K562 (cell line): ENCODE data around the gene APOC1. TPM values are rescaled to one million over a fixed set of nuclear protein-coding genes. Genes with fewer than 3 reads are reported as not detected.
A peak's percentile ranks its signal among the peaks of the same experiment; 100 is the strongest.

ENCODE experiments used
- CBFB ChIP-seq: sonication (generic); formaldehyde crosslinking; IDR thresholded peaks from 2 replicates; pipeline ENCODE4 v1.4.0; 2020; ENCODE audit warnings: mild to moderate bottlenecking, missing genetic modification reagents
- CCNT2 ChIP-seq: IDR thresholded peaks from 2 replicates; pipeline ENCODE4 v1.6.1; 2011; ENCODE audit warnings: borderline replicate concordance, low read depth, mild to moderate bottlenecking, moderate library complexity, mixed read lengths, low read length; ENCODE audit not compliant: insufficient read length; ENCODE audit errors: extremely low read depth
- DIDO1 ChIP-seq: fragments of 450-650 bp; IDR thresholded peaks from 2 replicates; pipeline ENCODE4 v1.6.1; 2016; ENCODE audit warnings: low read depth, missing biosample characterization, missing genetic modification characterization
- ERF ChIP-seq: fragments of 450-650 bp; formaldehyde crosslinking; IDR thresholded peaks from 2 replicates; pipeline ENCODE4 v1.4.0; 2020; ENCODE audit warnings: mild to moderate bottlenecking, mixed read lengths
- FOS ChIP-seq: IDR thresholded peaks from 3 replicates; pipeline ENCODE4 v1.6.1; 2011; ENCODE audit not compliant: insufficient read length; ENCODE audit errors: extremely low read depth
- KAT7 ChIP-seq: sonication (generic); formaldehyde crosslinking; IDR thresholded peaks from 2 replicates; pipeline ENCODE4 v1.8.0; 2022; ENCODE audit warnings: missing genetic modification reagents, mild to moderate bottlenecking, borderline replicate concordance
- MAZ ChIP-seq, 2 experiments: fragments of 450-650 bp in 1 of 2; sonication (generic) in 1 of 2; formaldehyde crosslinking; IDR thresholded peaks in 1 of 2; conservative IDR thresholded peaks in 1 of 2; 2 replicates each; pipeline versions ENCODE4 v1.4.0 to v1.5.0; 2020; ENCODE audit warnings: mild to moderate bottlenecking in 1 of 2, missing genetic modification reagents in 1 of 2
- PCBP2 ChIP-seq: fragments of 200-400 bp; formaldehyde crosslinking; IDR thresholded peaks from 2 replicates; pipeline ENCODE4 v1.6.1; 2018; ENCODE audit warnings: low read length, low read depth, mild to moderate bottlenecking, moderate library complexity; ENCODE audit not compliant: poor library complexity, severe bottlenecking
- POLR2AphosphoS2 ChIP-seq: IDR thresholded peaks from 2 replicates; pipeline ENCODE4 v1.6.1; 2012; ENCODE audit warnings: low read length, improper control_type of control experiment
- POLR2B ChIP-seq: fragments of 450-650 bp; IDR thresholded peaks from 2 replicates; pipeline ENCODE4 v1.6.1; 2018; ENCODE audit warnings: low read depth; ENCODE audit not compliant: partially characterized antibody
- SREBF2 ChIP-seq: sonication (generic); formaldehyde crosslinking; IDR thresholded peaks from 2 replicates; pipeline ENCODE4 v1.4.0; 2020; ENCODE audit warnings: mild to moderate bottlenecking, missing genetic modification reagents
- ZNF3 ChIP-seq: fragments of 250-450 bp; sonication (Bioruptor Pico); IDR thresholded peaks from 2 replicates; pipeline ENCODE4 v1.5.0; 2021; ENCODE audit warnings: mild to moderate bottlenecking, moderate library complexity
- polyA plus RNA-seq, 8 experiments: library from polyadenylated mRNA; depleted of rRNA in 4 of 8; stranded (reverse) in 5 of 8; unstranded in 3 of 8; fragments of >200 nt; fragmentation: Nextera tagmentation in 2 of 8; fragmentation: Illumina TruSeq in 1 of 8; extraction: Ambion mirVana in 2 of 8; extraction: Trizol in 1 of 8; gene quantifications; 2 replicates each; pipeline versions ENCODE4 v1.2.1 to v1.2.3, GENCODE V29; 2011 to 2014; ENCODE audit warnings: inconsistent platforms in 1 of 8, missing spikeins in 1 of 8
- total RNA-seq, 7 experiments: library from RNA; depleted of rRNA in 6 of 7; stranded (reverse); fragments of >200 nt in 6 of 7; fragmentation: Illumina TruSeq in 2 of 7; extraction: Trizol in 2 of 7; gene quantifications; 2 replicates each; pipeline versions ENCODE4 v1.2.1 to v1.2.3, GENCODE V29; 2011 to 2021; ENCODE audit warnings: low replicate concordance in 1 of 7
- TF ChIP-seq, protein P1 (sequence below), 2 experiments: IDR thresholded peaks in 1 of 2; conservative IDR thresholded peaks in 1 of 2; 2 replicates each; pipeline ENCODE4 v1.6.1; 2016; ENCODE audit warnings: low read depth in 2 of 2, mild to moderate bottlenecking in 1 of 2, missing compliant biosample characterization in 1 of 2, missing genetic modification characterization in 1 of 2, moderate library complexity in 1 of 2
- TF ChIP-seq, protein P2 (sequence below): fragments of 450-650 bp; IDR thresholded peaks from 2 replicates; pipeline ENCODE4 v1.6.1; 2016; ENCODE audit warnings: low read depth, mild to moderate bottlenecking, moderate library complexity

The APOC1 gene
- total and polyA plus RNA-seq, 9 of the 15 experiments (the other 6 are each of a cell fraction or from before 2014, with no cell fraction given) = 115 to 408 (median 220) TPM

DNA sequence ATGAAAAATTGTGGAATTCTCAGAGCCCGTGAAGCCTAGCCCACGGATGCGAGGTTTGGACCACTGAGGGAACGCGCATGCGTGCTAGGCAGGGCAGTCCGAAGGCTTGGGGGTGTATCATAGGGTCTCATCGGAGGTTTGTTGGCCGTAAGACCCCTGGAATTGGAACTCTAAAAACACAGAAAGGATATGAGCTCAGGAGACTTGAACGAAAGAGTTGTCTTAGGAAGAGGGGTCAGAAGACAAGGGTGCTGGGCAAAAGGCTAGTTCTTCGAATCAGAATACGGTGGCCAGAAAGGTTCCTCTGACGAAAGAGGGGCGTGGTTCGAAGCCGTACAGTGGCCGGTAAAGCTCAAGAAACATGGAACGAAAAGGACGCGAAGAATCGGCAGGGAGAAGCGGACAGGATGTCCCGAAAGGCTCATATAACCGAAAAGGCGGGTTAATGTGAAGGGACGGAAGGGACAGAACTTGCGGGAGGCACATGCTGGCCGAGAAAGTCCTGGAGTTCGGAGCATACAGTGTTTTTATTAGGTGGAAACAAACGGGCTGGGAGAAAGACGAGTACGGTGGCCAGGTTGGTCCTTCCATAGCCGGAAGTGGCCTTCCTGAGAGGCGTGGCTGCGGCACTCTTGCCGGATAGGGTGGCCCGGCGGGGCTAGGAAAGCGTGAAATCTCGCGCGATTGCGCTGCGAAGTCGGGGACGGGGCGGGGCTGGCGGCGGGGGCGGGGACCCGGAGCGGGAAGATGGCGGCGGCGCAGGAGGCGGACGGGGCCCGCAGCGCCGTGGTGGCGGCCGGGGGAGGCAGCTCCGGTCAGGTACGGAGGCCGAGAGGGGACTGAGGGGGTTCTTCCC is 40.5 kb downstream of the APOC1 start, which contains the start of gene CLPTM1 (continued):
- no peak for TF ChIP-seq ERF (CRISPR knock-in tag)
- TF ChIP-seq MAZ (CRISPR knock-in tag; conservative IDR thresholded peaks at IDR 0.05 in 1 of 2, IDR thresholded peaks at IDR 0.05 in 1 of 2) = 0 out of 4 replicates have a peak, but pooled peaks of 1 of the 2 experiments have one; percentile 26
- TF ChIP-seq PCBP2 = no peak
- TF ChIP-seq, protein P1, sequence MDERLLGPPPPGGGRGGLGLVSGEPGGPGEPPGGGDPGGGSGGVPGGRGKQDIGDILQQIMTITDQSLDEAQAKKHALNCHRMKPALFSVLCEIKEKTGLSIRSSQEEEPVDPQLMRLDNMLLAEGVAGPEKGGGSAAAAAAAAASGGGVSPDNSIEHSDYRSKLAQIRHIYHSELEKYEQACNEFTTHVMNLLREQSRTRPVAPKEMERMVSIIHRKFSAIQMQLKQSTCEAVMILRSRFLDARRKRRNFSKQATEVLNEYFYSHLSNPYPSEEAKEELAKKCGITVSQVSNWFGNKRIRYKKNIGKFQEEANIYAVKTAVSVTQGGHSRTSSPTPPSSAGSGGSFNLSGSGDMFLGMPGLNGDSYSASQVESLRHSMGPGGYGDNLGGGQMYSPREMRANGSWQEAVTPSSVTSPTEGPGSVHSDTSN (CRISPR knock-in tag; IDR thresholded peaks at IDR 0.05; ENCODE audit: low read depth) = no peak
- TF ChIP-seq, protein P1 (tag; conservative IDR thresholded peaks at IDR 0.05; ENCODE audit: low read depth) = no peak
- peak; percentile 95 for TF ChIP-seq POLR2B
- TF ChIP-seq KAT7 (CRISPR knock-in tag) = no peak
- no peak; the same call in 1 of the 2 replicates for TF ChIP-seq SREBF2
- peak; percentile 69; the same call in 1 of the 2 replicates for TF ChIP-seq POLR2AphosphoS2
- no peak for TF ChIP-seq ZNF3
- TF ChIP-seq DIDO1 = peak; percentile 93
- TF ChIP-seq CBFB = peak; percentile 92
- TF ChIP-seq CCNT2 = no peak
- no peak for TF ChIP-seq FOS
- TF ChIP-seq, protein P2, sequence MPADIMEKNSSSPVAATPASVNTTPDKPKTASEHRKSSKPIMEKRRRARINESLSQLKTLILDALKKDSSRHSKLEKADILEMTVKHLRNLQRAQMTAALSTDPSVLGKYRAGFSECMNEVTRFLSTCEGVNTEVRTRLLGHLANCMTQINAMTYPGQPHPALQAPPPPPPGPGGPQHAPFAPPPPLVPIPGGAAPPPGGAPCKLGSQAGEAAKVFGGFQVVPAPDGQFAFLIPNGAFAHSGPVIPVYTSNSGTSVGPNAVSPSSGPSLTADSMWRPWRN = no peak
